OCI-LY7 (cell line): ENCODE results near the gene XKR3.

Source experiments
- EZH2phosphoT487 ChIP-seq: fragments of 200-600 bp; sonication (generic); IDR thresholded peaks from 2 replicates; pipeline ENCODE4 v1.6.1; 2018; ENCODE audit warnings: low read depth, borderline replicate concordance, mild to moderate bottlenecking, mixed run types, antibody characterized with exemption, low read length, moderate library complexity, mixed read lengths
- TF ChIP-seq, protein P1 (sequence below): fragments of 200-600 bp; sonication (generic); conservative IDR thresholded peaks from 2 replicates; pipeline ENCODE4 v1.5.1; 2014; ENCODE audit warnings: mild to moderate bottlenecking, antibody characterized with exemption, low read length, moderate library complexity, mixed read lengths

DNA sequence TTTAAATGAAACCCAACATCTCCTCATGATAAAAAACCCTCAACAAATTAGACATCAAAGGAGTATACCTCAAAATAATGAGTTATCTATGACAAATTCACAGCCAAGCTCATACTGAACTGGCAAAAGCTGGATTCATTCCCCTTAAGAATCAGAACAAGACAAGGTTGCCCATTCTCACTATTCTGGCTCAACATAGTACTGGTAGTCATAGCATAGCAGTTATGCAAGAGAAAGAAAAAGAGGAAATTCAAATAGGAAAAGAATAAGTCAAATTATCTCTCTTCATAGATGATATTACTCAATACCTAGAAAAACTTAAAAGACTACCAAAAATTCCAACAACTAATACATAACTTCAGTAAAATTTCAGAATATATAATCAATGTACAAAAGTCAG lies 29.4 kb upstream of the XKR3 start:
- TF ChIP-seq, protein P1, sequence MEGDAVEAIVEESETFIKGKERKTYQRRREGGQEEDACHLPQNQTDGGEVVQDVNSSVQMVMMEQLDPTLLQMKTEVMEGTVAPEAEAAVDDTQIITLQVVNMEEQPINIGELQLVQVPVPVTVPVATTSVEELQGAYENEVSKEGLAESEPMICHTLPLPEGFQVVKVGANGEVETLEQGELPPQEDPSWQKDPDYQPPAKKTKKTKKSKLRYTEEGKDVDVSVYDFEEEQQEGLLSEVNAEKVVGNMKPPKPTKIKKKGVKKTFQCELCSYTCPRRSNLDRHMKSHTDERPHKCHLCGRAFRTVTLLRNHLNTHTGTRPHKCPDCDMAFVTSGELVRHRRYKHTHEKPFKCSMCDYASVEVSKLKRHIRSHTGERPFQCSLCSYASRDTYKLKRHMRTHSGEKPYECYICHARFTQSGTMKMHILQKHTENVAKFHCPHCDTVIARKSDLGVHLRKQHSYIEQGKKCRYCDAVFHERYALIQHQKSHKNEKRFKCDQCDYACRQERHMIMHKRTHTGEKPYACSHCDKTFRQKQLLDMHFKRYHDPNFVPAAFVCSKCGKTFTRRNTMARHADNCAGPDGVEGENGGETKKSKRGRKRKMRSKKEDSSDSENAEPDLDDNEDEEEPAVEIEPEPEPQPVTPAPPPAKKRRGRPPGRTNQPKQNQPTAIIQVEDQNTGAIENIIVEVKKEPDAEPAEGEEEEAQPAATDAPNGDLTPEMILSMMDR: no peak
- no peak for TF ChIP-seq EZH2phosphoT487
